DND-41 (cell line): ENCODE results near the gene CHN1.

Experiments
- CTCF ChIP-seq: IDR thresholded peaks from 2 replicates; pipeline ENCODE4 v1.5.1; 2012; ENCODE audit warnings: borderline replicate concordance, low read length, moderate library complexity, mild to moderate bottlenecking; ENCODE audit not compliant: poor library complexity, severe bottlenecking; ENCODE audit errors: extremely low read depth
- EZH2 ChIP-seq: IDR thresholded peaks from 3 replicates; pipeline ENCODE4 v1.6.1; 2012; ENCODE audit warnings: borderline replicate concordance, low read depth, mild to moderate bottlenecking, moderate library complexity, low read length, inconsistent platforms; ENCODE audit not compliant: severe bottlenecking

GRCh38 chr2:175025946-175026345 lies 20.8 kb upstream of the CHN1 start:
- TF ChIP-seq CTCF = no peak
- TF ChIP-seq EZH2 = no peak
